ENCODE data around the gene CACNA1A.

DNA sequence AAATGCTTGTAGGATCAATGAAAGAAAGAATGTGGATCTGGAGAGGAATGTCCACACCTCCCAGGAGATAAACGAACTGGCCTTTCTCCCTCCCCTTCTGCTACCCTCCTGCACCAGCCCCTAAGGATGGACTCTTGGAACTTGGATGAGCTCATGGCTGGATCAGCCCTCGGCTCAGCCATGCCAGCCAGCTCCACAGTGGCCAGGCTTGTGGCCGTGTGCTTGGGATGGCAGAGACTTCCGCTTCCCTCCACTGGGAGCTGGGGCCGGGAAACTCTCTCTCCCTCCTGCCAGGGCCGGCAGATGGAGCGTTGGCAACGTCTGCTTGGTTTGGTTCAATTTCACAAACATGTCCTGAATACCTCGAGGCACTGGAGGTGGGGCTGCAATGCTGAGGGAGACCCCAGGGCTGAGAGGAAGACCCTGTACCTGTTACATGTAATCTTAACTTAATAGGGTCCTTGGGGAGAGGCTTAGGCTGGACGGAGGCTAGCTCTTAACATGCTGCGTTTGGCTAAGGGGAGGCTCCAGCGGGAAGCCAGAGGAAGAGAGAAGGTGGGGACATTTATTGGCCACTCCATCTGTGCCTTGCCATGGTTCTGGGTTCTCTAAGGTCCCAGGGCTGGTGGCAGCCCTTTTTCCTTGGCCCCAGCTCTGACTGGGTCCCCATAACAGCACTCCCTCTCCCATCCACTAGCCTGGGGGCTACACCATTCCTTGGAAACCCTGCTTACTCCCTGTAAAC, 203.6 kb downstream of the CACNA1A start:
- TF ChIP-seq POLR2AphosphoS5 (IDR thresholded peaks at IDR 0.05; ENCODE audit: low read depth, low read length) (no peak), POLR2A (IDR thresholded peaks at IDR 0.05; ENCODE audit: low read depth, low read length) (no peak)
